ENCODE results near the gene TFAM. TPM values are rescaled to one million over a fixed set of nuclear protein-coding genes. Genes with fewer than 3 reads are reported as not detected.
"Not testable (repeated sequence)": the region's sequence is repeated elsewhere in the genome, so short reads cannot be mapped to it uniquely, and the experiment has no call there.

The TFAM gene
- total RNA-seq, 1 experiment from 2014 or later = 141 TPM

DNA sequence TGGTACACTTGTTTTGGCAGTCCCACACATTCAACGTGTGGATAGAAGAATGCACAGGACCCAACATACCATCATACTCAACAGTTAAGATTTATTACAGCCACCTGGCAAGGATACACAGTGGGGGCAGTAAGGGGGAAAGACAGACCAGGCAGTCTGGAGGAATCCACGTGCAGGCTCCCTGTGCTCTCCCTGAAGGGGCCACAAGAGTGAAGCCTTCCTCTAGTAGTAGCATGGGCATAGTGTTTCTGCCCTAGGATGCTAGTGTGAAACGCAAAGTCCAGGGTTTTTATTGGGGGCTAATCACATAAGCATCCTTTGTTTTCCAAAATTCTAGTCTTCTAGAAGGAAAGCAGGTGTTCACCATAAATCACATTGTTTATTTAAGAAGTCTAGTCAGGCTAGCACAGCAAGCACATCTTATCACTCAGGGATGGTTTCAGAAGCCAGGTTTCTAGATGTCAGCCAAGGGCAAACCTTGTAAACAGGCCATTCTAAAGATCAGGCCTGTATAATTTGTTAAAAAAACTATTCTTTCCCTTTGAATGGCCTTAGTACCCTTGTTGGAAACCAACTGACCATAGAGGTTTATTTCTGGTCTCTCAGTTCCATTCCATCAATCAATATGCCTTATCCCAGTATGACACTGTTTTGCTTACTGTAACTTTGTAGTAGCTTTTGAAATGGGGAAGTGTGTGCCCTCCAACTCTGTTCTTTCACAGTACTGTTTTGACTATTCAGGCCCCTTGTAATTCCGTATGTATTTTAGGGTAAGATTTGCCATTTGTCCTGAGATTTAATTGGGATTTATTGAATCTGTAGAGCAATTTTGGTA is 12.4 kb upstream of the TFAM start:
- DNase-seq (ENCODE audit: low read depth) = no peak

DNA sequence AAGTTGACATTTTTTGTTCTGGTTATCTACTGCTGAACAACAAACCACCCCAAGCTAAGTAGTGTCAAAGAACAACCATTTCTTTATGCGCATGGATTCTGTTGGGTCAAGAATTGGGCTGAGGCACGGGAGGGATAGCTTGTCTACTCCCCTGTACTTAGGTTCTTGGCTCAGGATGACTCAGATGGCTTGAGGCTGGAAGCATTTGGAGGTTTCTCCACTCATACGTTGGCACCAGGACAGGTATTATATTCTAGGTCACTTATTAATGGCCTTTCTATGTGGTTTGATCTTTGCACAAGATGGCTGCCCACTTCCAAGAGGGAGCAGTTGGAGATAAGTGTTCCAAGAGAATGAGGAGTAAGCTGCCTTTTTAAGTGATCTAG is 11.8 kb upstream of the TFAM start:
- DNase-seq (ENCODE audit: low read depth) = peak; percentile 14

DNA sequence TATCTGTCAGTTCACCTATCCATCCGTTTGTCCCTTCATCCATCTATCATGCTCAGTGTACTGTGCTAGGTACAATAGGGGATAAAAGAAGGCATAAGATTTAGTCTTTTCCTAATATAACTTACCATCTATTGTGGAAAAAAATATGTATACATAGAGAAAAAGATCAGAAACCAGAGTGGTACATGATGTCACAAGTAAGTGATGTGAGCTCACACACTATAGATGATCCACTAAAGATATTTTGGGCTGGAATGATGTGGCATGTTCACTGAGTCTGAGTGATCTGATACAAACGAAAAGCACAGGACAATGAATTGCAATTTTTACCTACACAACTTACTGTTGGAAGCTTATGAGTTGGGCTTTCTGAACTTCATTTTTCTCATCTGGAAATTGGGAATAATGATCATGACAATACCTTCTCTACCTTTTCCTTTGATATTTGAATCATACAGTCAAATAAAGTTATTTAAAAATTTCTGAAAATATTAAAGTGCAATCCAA is 2.7 kb upstream of the TFAM start:
- no peak for DNase-seq (ENCODE audit: low read depth)

DNA sequence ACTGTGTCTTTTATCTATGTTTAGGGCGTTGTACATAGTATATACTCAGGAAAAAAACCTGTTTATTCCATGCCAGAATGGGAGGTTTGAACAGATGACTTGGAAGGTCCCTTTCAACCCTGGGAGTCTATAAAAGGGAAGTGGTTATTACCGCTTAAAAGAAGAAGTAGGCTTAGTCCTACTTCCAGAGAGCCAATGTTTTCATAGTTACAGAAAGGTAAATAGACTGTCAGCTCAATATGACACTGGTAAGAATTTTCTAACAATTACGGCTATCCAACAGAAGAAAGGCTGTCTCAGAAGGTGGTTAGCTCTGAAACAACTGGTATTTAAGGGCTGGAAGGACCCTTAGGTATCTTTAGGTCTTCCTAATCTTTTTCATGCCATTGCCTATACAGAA is 1.1 kb upstream of the TFAM start:
- DNase-seq (ENCODE audit: low read depth) = peak; percentile 28

DNA sequence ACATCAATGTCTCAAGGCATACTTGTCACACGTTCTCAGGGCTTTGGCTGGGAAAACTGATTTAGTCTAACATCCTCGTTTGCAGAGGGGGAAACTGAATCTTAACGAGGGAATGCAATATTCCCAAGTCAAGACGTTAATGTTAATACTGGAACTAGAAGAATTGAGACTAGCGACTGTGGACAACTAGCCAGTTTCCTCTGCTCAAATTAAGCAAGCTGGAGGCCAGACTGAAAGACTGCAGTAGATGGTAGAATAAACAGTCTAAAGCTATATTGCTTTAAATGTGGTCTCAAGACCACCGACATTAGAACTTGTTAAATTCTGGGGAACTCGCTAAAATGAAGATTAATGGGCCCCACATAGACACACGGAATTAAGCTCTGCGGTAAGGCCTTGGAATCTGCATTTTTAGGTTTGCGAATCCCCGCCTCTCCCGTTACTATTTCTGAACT is 639 bp upstream of the TFAM start:
- DNase-seq (ENCODE audit: low read depth) = no peak

DNA sequence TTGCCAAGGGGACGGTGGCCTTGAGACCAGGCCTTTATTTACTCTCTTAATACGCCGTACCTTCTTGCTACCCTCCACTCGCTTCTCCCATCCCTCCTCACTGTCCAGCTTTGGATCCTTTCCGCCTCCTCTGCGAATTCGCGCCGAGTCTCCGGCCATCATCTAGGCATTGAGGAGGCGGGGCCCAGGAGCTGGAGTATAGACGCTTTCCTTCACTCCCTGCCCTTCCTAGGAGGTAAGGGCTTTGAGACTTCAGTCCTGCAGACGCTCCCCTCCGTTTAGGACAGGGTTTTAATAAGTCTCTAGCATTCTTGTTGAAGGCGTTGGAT is 538 bp downstream of the TFAM start:
- DNase-seq (ENCODE audit: low read depth) = no peak

DNA sequence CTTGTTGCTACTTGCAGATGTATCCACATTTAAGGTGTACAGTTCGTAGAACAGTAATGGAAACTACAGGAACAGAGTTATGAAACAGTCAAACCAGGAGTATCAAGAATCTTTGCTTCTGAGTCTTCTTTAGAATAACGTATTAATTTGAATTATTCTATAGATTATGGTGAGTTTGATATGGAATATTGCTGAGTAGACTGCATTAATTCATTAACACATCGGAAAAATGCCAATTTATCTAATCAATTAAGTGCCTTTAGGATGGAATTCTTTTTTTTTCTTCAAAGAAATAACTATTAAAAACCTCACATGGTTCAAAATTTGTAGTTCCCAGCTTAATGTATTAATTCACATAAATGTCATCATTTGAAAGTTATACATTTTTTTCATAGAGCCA is 3.8 kb downstream of the TFAM start:
- DNase-seq (ENCODE audit: low read depth) = no peak

DNA sequence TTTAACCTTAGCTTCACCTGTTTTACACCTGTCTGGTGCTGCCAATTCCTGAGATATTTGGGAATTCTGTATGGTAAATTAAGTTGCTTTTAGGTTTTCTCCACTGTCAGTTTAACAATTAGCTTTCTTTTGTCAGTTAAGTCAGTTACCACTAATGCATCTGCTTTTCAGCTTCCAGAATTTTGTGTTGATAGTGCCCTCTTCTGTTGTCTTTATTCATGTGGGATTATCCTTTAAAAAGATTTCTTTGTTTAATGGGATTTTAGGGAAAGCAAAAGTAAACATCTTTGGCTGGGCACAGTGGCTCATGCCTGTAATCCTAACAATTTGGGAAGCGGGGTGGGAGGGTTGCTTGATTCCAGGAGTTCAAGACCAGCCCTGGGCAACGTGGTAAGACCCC is 8.1 kb downstream of the TFAM start:
- no peak for DNase-seq (ENCODE audit: low read depth)

DNA sequence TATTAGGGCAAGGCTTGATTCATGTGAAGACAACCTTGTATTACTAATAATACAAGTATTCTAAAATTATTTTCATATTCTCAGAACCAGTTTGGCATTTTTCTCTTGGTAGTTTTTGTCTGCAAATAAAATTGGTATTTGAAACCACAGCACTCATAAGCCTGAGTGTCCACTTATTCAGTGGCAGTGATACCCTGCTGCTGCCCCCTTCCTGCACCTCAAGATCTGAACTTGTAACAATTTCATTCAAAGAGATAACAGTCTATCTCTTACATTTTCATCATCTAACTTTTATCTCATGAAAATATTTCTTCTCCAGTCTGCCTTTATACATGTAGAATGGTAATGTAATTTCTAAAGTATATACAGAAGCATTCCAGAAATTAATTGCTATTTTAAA is 9.3 kb downstream of the TFAM start:
- no peak for DNase-seq (ENCODE audit: low read depth)

DNA sequence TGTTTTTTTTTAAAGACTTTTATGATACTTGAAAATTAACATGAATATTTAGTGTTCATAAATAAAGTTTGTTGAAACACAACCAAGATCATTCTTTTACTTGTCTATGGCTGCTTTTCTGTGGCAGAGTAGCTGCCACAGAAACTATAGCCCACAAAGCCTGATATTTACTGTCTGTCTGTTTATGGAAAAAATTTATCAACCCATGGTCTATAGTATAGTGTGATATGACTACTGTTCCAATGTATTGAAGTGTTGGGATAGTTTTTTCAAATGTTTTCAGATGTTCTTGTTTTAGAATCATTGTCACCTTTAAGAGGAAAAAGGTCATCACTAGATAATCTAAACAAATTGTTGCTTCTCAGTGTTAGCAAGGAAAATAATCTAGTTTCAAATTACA is 10.8 kb downstream of the TFAM start:
- no peak for DNase-seq (ENCODE audit: low read depth)

DNA sequence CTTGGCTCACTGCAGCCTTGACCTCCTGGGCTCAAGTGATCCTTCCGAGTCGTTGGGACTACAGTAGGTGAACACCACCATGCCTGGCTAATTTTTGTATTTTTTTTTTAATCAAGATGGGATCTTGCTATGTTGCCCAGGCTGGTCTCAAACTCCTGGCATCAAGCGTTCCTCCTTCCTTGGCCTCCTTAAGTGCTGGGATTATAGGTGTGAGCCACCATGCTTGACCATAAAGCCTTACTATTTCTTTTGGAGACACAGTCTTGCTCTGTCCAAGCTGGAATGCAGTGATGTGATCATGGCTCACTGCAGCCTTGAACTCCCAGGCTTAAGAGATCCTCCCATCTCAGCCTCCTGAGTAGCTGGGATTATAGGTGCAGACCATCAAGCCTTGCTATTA is 12.6 kb downstream of the TFAM start:
- no peak for DNase-seq (ENCODE audit: low read depth)

DNA sequence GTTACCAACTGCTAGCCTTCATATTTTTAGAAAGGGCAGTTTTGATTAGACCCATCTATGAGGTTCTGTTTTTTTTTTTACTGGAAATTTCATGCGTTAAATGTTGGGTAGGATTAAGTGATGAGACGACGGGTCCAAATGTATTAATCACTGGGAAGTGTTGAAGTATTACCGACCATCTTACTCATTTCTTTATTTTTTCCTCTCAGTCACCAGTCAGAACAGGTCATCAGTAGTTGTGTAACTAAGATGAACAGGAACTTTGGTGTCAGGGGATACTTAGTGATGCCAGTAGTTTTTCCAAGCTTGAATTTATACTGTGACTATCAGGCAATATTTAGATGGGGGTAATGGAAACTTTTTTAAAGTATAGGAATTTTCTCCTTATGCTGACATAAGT is 14.2 kb downstream of the TFAM start:
- DNase-seq (ENCODE audit: low read depth) = peak; percentile 23

DNA sequence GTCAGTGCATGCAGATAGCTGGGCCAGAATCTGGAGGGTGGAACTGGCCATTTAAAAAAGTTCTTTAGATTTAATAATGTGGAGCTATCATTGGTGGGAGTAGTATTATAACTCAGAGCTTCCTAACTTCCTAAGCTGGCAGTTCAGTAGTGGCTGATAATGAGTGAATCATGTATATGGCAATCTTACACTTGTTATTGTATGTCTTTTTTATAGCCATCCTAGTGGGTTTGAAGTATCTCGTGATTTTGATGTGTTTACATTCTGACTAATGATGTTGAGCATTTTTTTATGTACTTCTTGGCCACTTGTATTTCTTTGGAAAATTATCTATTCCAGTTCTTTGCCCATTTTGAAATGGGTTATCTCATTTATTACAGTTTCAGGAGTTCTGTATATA is 15.4 kb downstream of the TFAM start:
- peak; percentile 36 for DNase-seq (ENCODE audit: low read depth)

DNA sequence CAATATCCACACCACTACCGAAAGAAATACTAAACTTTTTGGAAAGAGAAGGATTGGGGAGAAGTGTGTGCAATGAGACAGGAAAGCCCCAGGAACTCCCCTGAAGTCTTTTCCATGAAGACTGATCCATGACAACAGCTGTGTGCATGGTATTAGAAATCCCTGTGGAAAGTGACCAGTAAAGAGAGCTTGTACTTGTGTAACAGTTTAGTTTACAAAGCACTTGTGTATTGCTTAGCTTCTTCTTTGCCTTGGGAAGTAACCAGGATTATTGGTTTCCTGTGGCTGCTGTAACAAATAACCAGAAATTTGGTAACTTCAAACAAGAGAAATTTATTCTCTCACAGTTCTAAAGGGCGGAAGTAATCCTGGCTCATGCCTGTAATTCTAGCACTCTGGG is 18.8 kb downstream of the TFAM start:
- no peak for DNase-seq (ENCODE audit: low read depth)

DNA sequence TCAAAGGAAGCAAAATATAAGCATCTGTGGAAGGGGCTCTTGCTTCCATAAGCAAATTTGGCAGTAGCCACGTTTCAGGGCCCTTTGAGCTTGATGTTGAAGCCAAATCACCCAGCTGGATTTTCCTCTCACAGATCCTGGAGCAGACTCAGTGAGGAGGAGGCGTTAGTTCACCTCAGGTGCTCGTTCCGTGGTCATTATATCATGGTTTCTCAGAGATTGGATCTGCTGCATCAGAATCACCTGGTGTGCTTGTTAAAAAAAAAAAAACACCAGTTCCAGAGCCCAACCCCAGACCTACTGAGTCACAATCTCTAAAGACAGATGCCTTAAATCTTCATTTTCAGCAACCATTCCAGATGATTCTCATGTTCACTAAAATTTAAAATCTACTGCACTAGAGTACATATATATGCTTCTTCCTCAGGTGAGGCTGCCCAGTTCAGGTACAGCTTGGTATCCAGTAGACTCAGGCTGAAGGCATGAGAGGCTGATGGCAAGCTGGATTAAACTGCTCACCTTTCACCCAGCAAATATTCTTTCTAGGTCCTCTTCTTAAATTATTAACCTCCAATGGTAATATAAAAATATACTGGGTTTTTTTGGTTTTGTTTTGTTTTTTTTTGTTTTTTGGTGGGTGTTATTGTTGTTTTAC is 24.9 kb downstream of the TFAM start:
- DNase-seq (ENCODE audit: low read depth) = no peak

DNA sequence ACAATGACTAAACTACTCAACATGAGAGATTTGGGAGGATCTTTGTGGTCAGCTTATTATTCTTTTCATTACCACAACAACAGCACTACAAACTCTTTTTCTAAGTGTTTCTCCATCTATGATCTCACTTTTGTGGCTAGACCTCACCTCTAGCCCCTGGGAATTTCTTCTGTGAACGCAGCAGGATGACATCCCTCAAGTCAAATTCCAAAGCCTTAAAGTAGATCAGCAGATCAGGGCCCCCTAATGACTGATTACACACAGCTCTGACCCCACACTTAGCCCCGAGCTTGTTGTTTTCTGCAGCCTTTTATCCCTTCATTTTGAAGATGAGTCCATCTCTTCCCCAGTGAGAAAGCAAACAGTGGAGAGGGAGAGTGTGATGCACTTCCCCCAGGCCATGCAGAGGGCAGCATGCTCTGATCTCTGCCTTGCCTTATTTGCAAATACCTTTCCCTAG is 27.3 kb downstream of the TFAM start:
- DNase-seq (ENCODE audit: low read depth) = peak; percentile 78

DNA sequence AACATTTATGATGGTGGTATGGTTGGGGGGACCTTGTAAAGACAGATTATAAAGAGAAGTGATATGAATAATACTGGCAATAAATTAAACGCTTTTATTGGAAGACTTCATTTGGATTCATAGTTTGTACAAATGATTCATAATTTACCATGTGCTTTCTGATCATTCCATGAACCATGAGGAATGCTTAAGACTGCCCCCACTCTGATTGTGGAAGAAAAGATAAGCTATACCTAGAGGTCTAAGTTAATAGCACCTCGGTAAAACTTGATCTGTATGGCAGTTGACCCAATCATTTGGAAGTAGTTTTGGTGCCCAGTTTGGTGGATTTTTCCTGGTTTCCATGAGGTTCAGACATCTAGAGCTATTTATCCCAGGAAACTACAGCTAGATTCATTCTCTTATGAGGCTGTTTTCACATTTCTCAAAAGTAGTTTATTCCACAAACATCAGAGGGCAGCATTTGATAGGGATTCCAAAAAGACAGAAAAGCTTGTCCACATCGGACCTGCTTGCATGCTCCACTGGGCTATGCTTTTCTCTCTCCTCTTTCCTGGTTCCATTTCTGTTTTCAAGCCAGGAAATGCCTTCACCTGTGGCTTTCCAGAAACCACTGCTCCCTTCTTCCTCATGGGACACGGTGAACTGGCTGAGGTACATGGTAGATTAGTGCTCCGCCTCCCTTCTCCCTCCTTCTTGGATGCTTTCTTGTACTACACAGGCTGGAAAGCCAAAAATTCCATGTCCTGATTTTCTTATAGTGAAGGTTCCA is 29.2 kb downstream of the TFAM start:
- DNase-seq (ENCODE audit: low read depth) = peak; percentile 70

DNA sequence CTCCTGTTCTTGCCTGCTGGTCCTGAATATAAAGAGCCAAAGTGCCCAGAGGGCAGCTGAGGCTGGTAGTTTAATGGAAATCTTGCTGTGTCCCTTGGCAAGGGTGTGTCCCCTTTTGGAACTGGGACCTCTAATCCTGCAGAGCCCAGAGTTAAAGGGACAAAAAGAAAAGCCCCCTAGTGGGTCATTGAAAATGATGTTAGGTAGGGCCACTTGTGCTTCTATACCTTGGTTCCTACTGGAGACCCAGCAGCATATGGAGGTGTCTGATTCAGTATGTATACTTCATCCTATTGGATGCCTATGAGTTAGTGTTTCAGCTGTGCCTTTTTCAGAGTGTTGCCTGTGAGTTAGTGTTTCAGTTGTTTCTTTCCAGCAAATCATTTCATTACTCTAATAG is 30.5 kb downstream of the TFAM start:
- no peak for DNase-seq (ENCODE audit: low read depth)

DNA sequence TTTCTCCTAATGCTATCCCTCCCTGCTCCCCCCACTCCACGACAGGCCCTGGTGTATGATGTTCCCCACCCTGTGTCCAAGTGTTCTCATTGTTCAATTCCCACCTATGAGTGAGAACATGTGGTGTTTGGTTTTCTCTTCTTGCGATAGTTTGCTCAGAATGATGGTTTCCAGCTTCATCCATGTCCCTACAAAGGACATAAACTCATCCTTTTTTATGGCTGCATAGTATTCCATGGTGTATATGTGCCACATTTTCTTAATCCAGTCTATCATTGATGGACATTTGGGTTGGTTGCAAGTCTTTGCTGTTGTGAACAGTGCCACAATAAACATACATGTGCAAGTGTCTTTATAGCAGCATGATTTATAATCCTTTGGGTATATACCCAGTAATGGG is 32.7 kb downstream of the TFAM start:
- DNase-seq (ENCODE audit: low read depth) = not testable (repeated sequence)

DNA sequence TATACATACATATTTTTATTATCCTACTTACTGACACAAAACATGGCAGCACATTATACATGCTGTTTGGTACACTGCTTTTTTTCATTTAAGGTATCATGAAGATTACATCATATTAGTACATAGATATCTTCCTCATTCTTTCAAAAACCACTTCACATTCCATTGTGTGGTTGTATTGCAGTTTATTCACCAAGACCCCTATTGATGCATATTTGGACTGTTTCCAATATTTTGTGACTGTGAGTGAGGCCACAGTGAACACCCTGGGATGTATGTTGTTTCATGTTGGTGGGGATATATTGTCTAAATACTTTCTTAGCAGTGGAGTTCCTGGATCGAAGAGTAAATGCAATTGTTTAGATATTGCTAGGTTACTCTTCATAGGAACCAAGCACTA is 39.0 kb downstream of the TFAM start:
- peak; percentile 15 for DNase-seq (ENCODE audit: low read depth)

DNA sequence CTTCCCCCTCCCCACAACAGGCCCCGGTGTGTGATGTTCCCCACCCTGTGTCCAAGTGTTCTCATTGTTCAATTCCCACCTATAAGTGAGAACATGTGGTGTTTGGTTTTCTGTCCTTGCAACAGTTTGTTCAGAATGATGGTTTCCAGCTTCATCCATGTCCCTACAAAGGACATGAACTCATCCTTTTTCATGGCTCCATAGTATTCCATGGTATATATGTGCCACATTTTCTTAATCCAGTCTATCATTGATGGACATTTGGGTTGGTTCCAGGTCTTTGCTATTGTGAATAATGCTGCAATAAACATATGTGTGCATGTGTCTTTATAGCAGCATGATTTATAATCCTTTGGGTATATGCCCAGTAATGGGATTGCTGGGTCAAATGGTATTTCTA is 43.2 kb downstream of the TFAM start:
- not testable (repeated sequence) for DNase-seq (ENCODE audit: low read depth)

DNA sequence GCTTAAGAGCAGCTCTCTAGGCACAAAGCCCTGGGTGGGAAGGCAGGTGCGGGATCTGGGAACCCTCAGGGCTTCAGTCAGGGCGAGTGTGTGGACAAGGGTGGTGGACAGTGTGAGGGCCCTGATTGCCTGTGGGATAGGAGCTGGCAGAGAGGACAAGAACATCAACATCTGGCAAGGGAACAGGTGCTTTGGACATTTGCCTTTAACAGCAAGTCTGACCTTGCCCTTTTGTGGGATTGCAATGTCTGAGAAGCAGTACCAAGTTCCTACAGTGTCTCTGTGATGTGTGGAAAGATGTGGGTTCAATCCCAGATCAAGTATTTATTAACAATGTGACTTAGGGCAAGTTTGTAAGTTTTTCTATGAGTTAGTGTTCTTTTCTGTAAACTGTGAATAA is 46.7 kb downstream of the TFAM start:
- DNase-seq (ENCODE audit: low read depth) = no peak
